ENCODE results near the gene DTX3. TPM values are rescaled to one million over a fixed set of nuclear protein-coding genes. Genes with fewer than 3 reads are reported as not detected.

The DTX3 gene
- total RNA-seq, 1 donor from 2014 or later, result 18.3 TPM

DNA sequence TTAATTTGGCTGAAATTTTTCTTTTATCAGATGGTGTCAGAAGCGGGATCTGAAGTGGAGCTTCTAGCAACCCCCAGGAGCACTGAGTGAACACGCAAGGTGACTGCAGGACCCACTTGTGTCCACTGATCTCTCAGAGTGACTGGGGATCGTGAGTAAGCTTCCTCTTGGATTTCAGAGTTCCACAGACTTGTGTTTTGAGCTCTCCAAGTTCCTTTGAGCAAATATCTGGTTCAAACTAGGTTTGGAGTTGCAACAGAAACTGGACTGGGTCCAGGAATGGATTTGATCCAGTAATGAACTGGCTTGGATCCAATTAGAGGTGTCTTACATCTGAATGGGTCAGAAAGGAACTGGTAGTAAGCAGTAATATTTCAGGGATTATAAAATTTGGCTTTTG, 53.1 kb downstream of the DTX3 start:
- Histone ChIP-seq H3K9ac (ENCODE audit: low read length) (no peak overlapping the region), H3K27me3 (ENCODE audit: insufficient read depth, low read length) (no peaks in the 10 kb centered on the region), H3K36me3 (ENCODE audit: insufficient read depth, low read length) (no peaks in the 10 kb centered on the region), H3K4me2 (ENCODE audit: low read length) (no peak overlapping the region), H3K4me1 (ENCODE audit: insufficient read depth, low read length) (no peaks in the 10 kb centered on the region), H4K20me1 (ENCODE audit: insufficient read depth, low read length) (no peaks in the 10 kb centered on the region), H3K9me3 (ENCODE audit: insufficient read depth, low read depth, low read length) (no peaks in the 10 kb centered on the region), H2AFZ (ENCODE audit: low read depth, low read length) (no peak overlapping the region), H3K27ac (ENCODE audit: low read depth, low read length) (no peak overlapping the region), H3K79me2 (ENCODE audit: insufficient read depth, low read length) (no peaks in the 10 kb centered on the region), H3K4me3 (ENCODE audit: insufficient read depth, low read depth, low read length) (no peak overlapping the region)
- no peak for DNase-seq (ENCODE audit: low read depth)
- TF ChIP-seq, protein P1, sequence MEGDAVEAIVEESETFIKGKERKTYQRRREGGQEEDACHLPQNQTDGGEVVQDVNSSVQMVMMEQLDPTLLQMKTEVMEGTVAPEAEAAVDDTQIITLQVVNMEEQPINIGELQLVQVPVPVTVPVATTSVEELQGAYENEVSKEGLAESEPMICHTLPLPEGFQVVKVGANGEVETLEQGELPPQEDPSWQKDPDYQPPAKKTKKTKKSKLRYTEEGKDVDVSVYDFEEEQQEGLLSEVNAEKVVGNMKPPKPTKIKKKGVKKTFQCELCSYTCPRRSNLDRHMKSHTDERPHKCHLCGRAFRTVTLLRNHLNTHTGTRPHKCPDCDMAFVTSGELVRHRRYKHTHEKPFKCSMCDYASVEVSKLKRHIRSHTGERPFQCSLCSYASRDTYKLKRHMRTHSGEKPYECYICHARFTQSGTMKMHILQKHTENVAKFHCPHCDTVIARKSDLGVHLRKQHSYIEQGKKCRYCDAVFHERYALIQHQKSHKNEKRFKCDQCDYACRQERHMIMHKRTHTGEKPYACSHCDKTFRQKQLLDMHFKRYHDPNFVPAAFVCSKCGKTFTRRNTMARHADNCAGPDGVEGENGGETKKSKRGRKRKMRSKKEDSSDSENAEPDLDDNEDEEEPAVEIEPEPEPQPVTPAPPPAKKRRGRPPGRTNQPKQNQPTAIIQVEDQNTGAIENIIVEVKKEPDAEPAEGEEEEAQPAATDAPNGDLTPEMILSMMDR (IDR thresholded peaks at IDR 0.05; ENCODE audit: insufficient read depth, low read depth, low read length), result no peak
- TF ChIP-seq EZH2 (IDR thresholded peaks at IDR 0.05; ENCODE audit: insufficient read depth, low read length), result no peak
- Mint-ChIP-seq H3K4me3 (ENCODE audit: unreplicated experiment) (no peak overlapping the region), H3K27ac (ENCODE audit: unreplicated experiment) (no peak overlapping the region), H3K36me3 (ENCODE audit: low read depth, unreplicated experiment) (no peaks in the 10 kb centered on the region), H3K27me3 (ENCODE audit: low read depth, unreplicated experiment) (peaks cover 15% of the 10 kb centered on the region), H3K4me1 (ENCODE audit: low read depth, unreplicated experiment) (no peaks in the 10 kb centered on the region), H3K9me3 (ENCODE audit: unreplicated experiment) (peaks cover 23% of the 10 kb centered on the region)
- no peak for FAIRE-seq

DNA sequence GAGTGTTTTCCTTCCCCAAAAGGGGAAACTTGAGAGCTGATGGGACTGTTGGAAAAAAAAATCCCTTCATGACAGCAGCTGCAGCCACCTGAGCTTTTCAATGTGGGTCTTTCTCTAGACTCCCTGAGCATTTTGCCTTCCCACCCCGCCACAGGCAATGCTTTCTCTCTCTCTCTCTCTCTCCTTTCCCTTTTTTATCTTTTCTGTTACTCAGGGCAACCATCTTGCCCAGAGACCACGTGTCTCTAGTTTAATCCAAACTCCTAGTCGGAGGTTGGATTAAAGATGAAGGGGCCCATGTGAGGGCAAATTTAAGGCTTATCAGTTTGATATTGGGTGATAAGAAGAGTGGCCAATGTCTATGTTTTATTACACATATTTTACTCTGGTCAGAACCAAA, 54.3 kb downstream of the DTX3 start:
- Mint-ChIP-seq H3K9me3 (ENCODE audit: unreplicated experiment) (peaks cover 25% of the 10 kb centered on the region), H3K27me3 (ENCODE audit: low read depth, unreplicated experiment) (peaks cover 17% of the 10 kb centered on the region), H3K36me3 (ENCODE audit: low read depth, unreplicated experiment) (no peaks in the 10 kb centered on the region), H3K27ac (ENCODE audit: unreplicated experiment) (no peak overlapping the region), H3K4me1 (ENCODE audit: low read depth, unreplicated experiment) (no peaks in the 10 kb centered on the region), H3K4me3 (ENCODE audit: unreplicated experiment) (no peak overlapping the region)
- H3K27ac ChIP-seq (ENCODE audit: low read depth, low read length), result no peak overlapping the region
- no peaks in the 10 kb centered on the region for H3K27me3 ChIP-seq (ENCODE audit: insufficient read depth, low read length)
- no peak overlapping the region for H3K4me3 ChIP-seq (ENCODE audit: insufficient read depth, low read depth, low read length)
- no peak overlapping the region for H2AFZ ChIP-seq (ENCODE audit: low read depth, low read length)
- no peak overlapping the region for H3K9ac ChIP-seq (ENCODE audit: low read length)
- H3K4me1 ChIP-seq (ENCODE audit: insufficient read depth, low read length), result no peaks in the 10 kb centered on the region
- H3K4me2 ChIP-seq (ENCODE audit: low read length), result no peak overlapping the region
- no peaks in the 10 kb centered on the region for H4K20me1 ChIP-seq (ENCODE audit: insufficient read depth, low read length)
- TF ChIP-seq, protein P1 (IDR thresholded peaks at IDR 0.05; ENCODE audit: insufficient read depth, low read depth, low read length), result no peak
- no peak for TF ChIP-seq EZH2 (IDR thresholded peaks at IDR 0.05; ENCODE audit: insufficient read depth, low read length)
- H3K79me2 ChIP-seq (ENCODE audit: insufficient read depth, low read length), result no peaks in the 10 kb centered on the region
- no peak for FAIRE-seq
- no peaks in the 10 kb centered on the region for H3K36me3 ChIP-seq (ENCODE audit: insufficient read depth, low read length)
- no peak for DNase-seq (ENCODE audit: low read depth)
- no peaks in the 10 kb centered on the region for H3K9me3 ChIP-seq (ENCODE audit: insufficient read depth, low read depth, low read length)

Other genes starting within 250 kb of the DTX3 start
- gene R3HDM2, start 173.8 kb upstream of the DTX3 start, total RNA-seq, result 18.8 and 19.2 TPM in 2 replicates
- gene INHBC, start 170.0 kb upstream of the DTX3 start, total RNA-seq, result not detected in 2 replicates
- 24.6 and 37.5 TPM in 2 replicates for gene INHBE, start 149.5 kb upstream of the DTX3 start, total RNA-seq
- 5.8 and 6.8 TPM in 2 replicates for gene GLI1, start 145.0 kb upstream of the DTX3 start, total RNA-seq
- gene ARHGAP9, start 125.0 kb upstream of the DTX3 start, total RNA-seq, result 2.5 and 3.1 TPM in 2 replicates
- gene MARS1, start 116.8 kb upstream of the DTX3 start, total RNA-seq, result 351 and 384 TPM in 2 replicates
- 42.6 and 45.1 TPM in 2 replicates for gene DDIT3, start 84.3 kb upstream of the DTX3 start, total RNA-seq
- gene MBD6, start 82.0 kb upstream of the DTX3 start, total RNA-seq, result 55.3 and 58.5 TPM in 2 replicates
- 94.5 and 107 TPM in 2 replicates for gene DCTN2, start 57.6 kb upstream of the DTX3 start, total RNA-seq
- 7.2 and 8.6 TPM in 2 replicates for gene KIF5A, start 54.8 kb upstream of the DTX3 start, total RNA-seq
- 43.3 and 43.6 TPM in 2 replicates for gene PIP4K2C, start 13.6 kb upstream of the DTX3 start, total RNA-seq
- gene ARHGEF25, start 6.6 kb downstream of the DTX3 start, total RNA-seq, result 16.8 and 24.5 TPM in 2 replicates
- 2.5 and 2.6 TPM in 2 replicates for gene B4GALNT1, start 28.4 kb downstream of the DTX3 start, total RNA-seq
- gene OS9, start 89.3 kb downstream of the DTX3 start, total RNA-seq, result 194 and 215 TPM in 2 replicates
- gene AGAP2, start 133.9 kb downstream of the DTX3 start, total RNA-seq, result 0.14 and 0.17 TPM in 2 replicates
- gene TSPAN31, start 140.2 kb downstream of the DTX3 start, total RNA-seq, result 18.6 and 22.9 TPM in 2 replicates
- 113 and 133 TPM in 2 replicates for gene CDK4, start 147.5 kb downstream of the DTX3 start, total RNA-seq
- gene MARCHF9, start 150.3 kb downstream of the DTX3 start, total RNA-seq, result 11.3 and 13.0 TPM in 2 replicates
- gene CYP27B1, start 162.3 kb downstream of the DTX3 start, total RNA-seq, result 1.5 TPM in 2 replicates
- gene METTL1, start 167.3 kb downstream of the DTX3 start, total RNA-seq, result 21.1 and 25.7 TPM in 2 replicates
- gene EEF1AKMT3, start 167.8 kb downstream of the DTX3 start, total RNA-seq, result 8.1 and 11.6 TPM in 2 replicates
- 26.6 and 30.0 TPM in 2 replicates for gene TSFM, start 178.0 kb downstream of the DTX3 start, total RNA-seq
- gene AVIL, start 213.9 kb downstream of the DTX3 start, total RNA-seq, result 2.5 and 3.2 TPM in 2 replicates
- gene CTDSP2, start 241.9 kb downstream of the DTX3 start, total RNA-seq, result 87.1 and 91.9 TPM in 2 replicates